Fibroblast of villous mesenchyme (primary cell): ENCODE measurements around the gene CFAP157. TPM values are rescaled to one million over a fixed set of nuclear protein-coding genes. Genes with fewer than 3 reads are reported as not detected.

Experiments
- DNase-seq: peaks from one replicate; pipeline ENCODE4 v3.0.0-alpha.2; 2010; ENCODE audit warnings: low read depth
- H3K4me3 ChIP-seq: 2 replicates; pipeline ENCODE4 v1.5.1; 2011; ENCODE audit warnings: low read depth, mild to moderate bottlenecking, low read length
- total RNA-seq: library from RNA; depleted of rRNA; stranded (reverse); fragments of >200 nt; gene quantifications from 2 replicates; pipeline ENCODE4 v1.2.3, GENCODE V29; 2012
- TF ChIP-seq, protein P1 (sequence below): IDR thresholded peaks from 2 replicates; pipeline ENCODE4 v1.5.1; 2012; ENCODE audit warnings: low read depth, mild to moderate bottlenecking, low read length; ENCODE audit not compliant: insufficient read depth

CFAP157 gene
- total RNA-seq, 1 donor = under 0.01 TPM

DNA sequence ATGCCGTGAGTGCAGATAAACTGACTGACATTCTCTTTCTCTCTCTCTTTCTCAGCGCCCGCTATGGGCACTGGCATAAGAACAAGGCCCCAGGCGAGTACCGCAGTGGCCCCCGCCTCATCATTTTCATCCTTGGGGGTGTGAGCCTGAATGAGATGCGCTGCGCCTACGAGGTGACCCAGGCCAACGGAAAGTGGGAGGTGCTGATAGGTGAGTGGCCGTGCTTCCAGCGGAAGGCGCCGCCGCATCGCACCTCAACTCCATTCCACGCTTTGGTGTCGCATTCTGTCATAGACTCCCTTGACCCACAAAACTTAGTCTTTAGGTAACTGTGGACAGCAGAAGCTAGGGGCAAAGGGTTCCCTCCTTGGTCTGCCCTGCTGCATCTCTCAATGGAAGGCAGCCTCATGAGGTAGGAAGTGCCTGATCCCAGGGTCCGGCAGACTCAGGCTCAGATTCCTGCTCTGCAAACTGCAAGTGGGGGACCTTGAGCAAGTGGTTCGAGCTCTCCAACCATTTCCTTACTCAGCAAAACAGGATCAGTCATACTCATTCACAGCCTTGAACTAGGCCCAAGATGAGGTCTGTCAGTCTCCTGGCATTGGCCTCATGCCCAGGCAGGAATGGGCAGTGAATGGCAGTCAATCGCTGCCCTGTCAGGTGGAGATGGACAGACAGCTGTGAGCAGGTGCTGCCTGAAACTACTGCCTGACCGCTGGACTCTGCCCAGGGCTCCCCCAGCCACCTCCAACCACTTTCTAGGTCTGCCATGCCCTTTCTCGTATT is 24.2 kb upstream of the CFAP157 start:
- DNase-seq = no peak

DNA sequence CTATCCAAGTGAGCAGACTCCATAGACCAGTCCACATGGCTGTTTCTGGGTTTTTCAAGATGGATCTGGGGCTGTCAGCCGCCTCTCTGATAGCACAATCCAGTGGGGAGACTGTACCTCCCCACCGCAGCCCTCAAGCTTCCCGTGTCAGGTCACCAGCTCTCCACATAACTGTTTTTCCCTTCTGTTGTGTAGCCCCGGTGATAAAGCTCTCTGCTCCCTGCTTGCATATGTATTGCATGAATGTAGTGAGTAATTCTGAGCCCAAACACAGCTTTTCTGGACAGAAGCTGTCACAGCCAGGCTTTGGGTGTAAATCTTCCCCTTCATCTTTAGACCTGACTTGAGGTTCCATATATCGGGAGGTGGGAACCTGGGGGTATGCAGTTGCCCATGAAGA is 23.1 kb upstream of the CFAP157 start:
- H3K4me3 ChIP-seq = no peak overlapping the region
- DNase-seq = peak; percentile 30
- TF ChIP-seq, protein P1, sequence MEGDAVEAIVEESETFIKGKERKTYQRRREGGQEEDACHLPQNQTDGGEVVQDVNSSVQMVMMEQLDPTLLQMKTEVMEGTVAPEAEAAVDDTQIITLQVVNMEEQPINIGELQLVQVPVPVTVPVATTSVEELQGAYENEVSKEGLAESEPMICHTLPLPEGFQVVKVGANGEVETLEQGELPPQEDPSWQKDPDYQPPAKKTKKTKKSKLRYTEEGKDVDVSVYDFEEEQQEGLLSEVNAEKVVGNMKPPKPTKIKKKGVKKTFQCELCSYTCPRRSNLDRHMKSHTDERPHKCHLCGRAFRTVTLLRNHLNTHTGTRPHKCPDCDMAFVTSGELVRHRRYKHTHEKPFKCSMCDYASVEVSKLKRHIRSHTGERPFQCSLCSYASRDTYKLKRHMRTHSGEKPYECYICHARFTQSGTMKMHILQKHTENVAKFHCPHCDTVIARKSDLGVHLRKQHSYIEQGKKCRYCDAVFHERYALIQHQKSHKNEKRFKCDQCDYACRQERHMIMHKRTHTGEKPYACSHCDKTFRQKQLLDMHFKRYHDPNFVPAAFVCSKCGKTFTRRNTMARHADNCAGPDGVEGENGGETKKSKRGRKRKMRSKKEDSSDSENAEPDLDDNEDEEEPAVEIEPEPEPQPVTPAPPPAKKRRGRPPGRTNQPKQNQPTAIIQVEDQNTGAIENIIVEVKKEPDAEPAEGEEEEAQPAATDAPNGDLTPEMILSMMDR = no peak

More for the DNA sequence above, 24.2 kb upstream of the CFAP157 start:
- no peak overlapping the region for H3K4me3 ChIP-seq
- TF ChIP-seq, protein P1 = no peak

DNA sequence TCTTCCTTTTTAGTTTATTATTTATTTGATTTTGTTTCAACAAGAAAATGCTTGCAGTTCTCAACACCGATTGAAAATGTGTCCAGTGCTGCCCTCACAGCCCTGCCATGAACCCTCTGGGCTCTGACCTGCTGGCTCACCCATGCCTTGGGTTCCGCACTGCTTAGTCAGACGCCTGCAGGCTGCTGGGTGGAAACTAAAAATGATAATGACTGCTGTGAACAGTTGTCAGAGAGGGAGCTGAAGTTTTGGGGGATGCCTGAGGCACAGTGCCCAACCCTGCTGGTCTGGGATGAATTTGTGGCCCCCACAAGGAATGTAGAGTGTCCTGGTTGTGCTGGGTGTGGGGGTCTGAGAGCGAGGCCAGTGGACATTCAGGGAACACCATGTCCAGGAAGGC is 22.2 kb upstream of the CFAP157 start:
- no peak for DNase-seq
- no peak overlapping the region for H3K4me3 ChIP-seq
- TF ChIP-seq, protein P1 = no peak

DNA sequence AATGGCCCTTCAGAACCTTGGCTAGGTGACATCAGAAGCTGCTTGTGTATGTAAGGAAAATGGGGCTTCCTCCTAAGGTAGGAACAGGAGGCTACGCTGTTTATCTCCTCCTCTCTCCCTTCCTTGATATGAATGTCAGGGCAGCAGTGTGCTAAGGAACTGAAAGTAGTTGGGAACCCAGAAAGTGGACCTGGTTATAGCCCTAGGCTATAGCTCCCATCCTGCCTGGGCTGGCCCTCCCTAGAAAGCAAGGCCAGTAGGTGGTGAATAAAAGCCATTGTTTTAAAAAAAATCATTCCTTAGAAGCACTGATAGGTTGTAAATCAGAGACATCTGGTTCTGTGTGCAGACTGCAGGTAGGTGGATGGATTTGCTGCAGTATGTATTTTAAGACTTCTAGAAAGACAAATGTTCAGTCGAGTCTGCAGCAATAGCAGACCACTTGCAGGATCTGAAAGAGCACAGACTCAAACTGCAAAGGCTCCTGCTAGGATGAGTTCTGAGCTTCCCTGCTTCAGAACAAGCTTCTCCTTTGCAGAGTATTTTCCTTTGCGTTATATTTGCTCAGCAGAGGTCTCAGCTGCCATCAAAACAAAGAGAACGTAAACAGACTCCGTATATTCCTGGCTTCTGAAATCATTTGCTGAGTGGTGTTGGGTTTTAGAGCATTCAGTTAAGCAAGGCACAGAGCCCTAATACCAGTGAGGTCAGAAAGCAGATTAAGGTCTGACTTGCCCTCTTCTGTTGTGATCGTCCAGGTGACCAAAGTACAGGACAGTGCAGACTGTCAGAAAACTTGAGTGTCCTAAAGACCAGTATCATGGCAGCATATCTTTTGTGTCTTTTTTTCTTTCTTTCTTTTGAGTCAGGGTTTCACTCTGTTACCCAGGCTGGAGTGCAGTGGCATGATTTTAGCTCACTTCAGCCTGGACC is 20.1 kb upstream of the CFAP157 start:
- TF ChIP-seq, protein P1 = no peak
- no peak overlapping the region for H3K4me3 ChIP-seq
- no peak for DNase-seq

DNA sequence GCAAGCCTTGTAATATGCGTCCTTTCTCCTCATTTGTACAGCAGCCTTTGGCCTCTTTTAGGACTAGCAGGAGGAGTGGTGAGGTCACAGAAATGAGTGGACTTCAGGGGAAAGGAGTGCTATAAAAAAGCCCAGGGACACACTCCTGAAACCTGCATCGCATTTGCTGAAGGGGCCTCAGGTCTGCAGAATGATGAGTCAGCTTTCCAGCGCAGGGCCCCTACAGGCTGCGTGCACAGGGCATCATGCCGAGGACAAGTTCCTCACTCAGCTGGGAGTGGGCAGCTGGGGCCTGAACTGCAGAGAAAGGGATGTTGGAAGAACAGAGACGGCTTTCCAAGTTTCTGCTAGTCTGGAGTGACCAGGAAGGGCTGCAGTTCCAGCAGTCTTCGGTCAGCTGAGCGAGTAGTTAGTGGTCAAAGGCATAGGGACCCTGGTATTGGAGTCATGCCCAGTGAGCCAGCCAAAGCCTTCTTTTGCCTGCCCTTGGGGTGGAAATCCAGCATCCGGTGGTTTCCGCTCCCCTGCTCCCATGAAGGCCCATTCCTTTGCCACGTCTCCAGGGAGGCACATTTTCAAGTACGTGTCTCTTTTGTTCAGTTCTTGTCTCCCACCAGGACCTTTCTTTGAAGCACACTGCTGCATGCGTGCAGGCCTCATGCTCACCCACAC is 17.3 kb upstream of the CFAP157 start:
- TF ChIP-seq, protein P1 = no peak
- DNase-seq = no peak

DNA sequence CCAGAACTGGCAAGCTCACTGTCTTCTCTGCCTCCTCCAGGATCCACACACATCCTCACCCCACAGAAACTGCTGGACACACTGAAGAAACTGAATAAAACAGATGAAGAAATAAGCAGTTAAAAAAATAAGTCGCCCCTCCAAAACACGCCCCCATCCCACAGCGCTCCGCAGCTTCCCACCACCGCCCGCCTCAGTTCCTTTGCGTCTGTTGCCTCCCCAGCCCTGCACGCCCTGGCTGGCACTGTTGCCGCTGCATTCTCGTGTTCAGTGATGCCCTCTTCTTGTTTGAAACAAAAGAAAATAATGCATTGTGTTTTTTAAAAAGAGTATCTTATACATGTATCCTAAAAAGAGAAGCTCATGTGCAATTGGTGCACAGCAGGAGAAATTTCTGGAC is 16.1 kb upstream of the CFAP157 start:
- DNase-seq = no peak

More for the DNA sequence above, 17.3 kb upstream of the CFAP157 start:
- H3K4me3 ChIP-seq = no peak overlapping the region

More for the DNA sequence above, 16.1 kb upstream of the CFAP157 start:
- no peak overlapping the region for H3K4me3 ChIP-seq
- TF ChIP-seq, protein P1 = no peak
